Measurements from ENCODE around the gene ITGAE. TPM values are rescaled to one million over a fixed set of nuclear protein-coding genes. Genes with fewer than 3 reads are reported as not detected.

Gene ITGAE
- total and polyA plus RNA-seq, 7 experiments from 2014 or later, result 16.3 to 44.9 (median 23.6) TPM

- H3K27ac Mint-ChIP-seq, result peak overlapping the region in 8 of 9 donors; percentile 5 to 84 (median 36)
- Histone ChIP-seq H3K27me3 (ENCODE audit: control insufficient read depth in 2 of 2, insufficient read depth in 2 of 2, low read length in 2 of 2) (no peaks in the 10 kb centered on the region), H3K36me3 (ENCODE audit: control insufficient read depth in 2 of 3, insufficient read depth in 3 of 3, low read length in 3 of 3) (peaks cover 0 to 3% (median 0%) of the 10 kb centered on the region in 3 experiments), H3K27ac (ENCODE audit: low read depth, low read length) (peak overlapping the region; percentile 83), H3K4me3 (ENCODE audit: low read length) (peak overlapping the region; percentile 77), H3K9me3 (ENCODE audit: control insufficient read depth in 2 of 3, low read length in 3 of 3) (no peaks in the 10 kb centered on the region), H3K4me1 (ENCODE audit: control insufficient read depth in 2 of 2, insufficient read depth in 2 of 2, low read length in 2 of 2) (peaks cover 7 to 24% of the 10 kb centered on the region in 2 donors)
- H3K27me3 Mint-ChIP-seq, result no peaks in the 10 kb centered on the region
- no peak for DNase-seq
- peaks cover 0 to 47% (median 0%) of the 10 kb centered on the region in 5 donors for H3K36me3 Mint-ChIP-seq
- ATAC-seq, result no peak
- peaks cover 0 to 5% (median 0%) of the 10 kb centered on the region in 11 donors for H3K9me3 Mint-ChIP-seq
- POLR2A ChIA-PET, result interaction anchor here (0.9 to 2.6 kb wide), 6 partner anchors 13 to 122 kb away, joined by 3 to 21 read pairs (median 3); partner anchors contain the start of genes NCBP3 and P2RX5
- CTCF ChIA-PET, result interaction anchor here (1.1 kb wide), 1 partner anchor 28 kb away, joined by 4 read pairs; the partner anchor contains the start of gene P2RX5
- H3K4me1 Mint-ChIP-seq, result peaks cover 21 to 52% (median 35%) of the 10 kb centered on the region in 7 donors
- intact Hi-C loops (cut with micrococcal nuclease), result loop anchor here (5.0 to 10.0 kb wide), 2 partner anchors 57 to 640 kb away; partner anchors contain the start of genes EMC6 (in 1 of the 2), TAX1BP3 (in 1 of the 2) and UBE2G1 (in 1 of the 2)
- peak overlapping the region; percentile 68 to 93 (median 86) for H3K4me3 Mint-ChIP-seq
Measured at GRCh38 chr17:3724378-3725077, 76.5 kb downstream of the ITGAE start.

- DNase-seq (peak; percentile 85 to 97 (median 92)), ATAC-seq (peak; percentile 92)
- H3K36me3 ChIP-seq (ENCODE audit: control insufficient read depth in 2 of 3, insufficient read depth in 3 of 3, low read length in 3 of 3), result peaks cover 0 to 3% (median 0%) of the 10 kb centered on the region in 3 experiments
- ChIA-PET POLR2A (interaction anchor here (0.6 to 2.6 kb wide), 11 partner anchors 12 to 123 kb away, joined by 3 to 21 read pairs (median 3); partner anchors contain the start of genes NCBP3 and P2RX5), CTCF (interaction anchor here (1.1 to 1.5 kb wide), 3 partner anchors 15 to 87 kb away, joined by 4 read pairs; partner anchors contain the start of genes CTNS and P2RX5)
- intact Hi-C loops (cut with micrococcal nuclease), result loop anchor here (1.0 to 10.0 kb wide), 11 partner anchors 12 to 1013 kb away; partner anchors contain the start of genes EMC6 (in 2 of the 2), TAX1BP3 (in 2 of the 2), UBE2G1 (in 2 of the 2) and CLUH (in 1 of the 2)
- peaks cover 0 to 45% (median 0%) of the 10 kb centered on the region in 5 donors for H3K36me3 Mint-ChIP-seq
- peak within 1 kb of the TSS; percentile 83 for H3K27ac ChIP-seq (ENCODE audit: low read depth, low read length)
- H3K4me3 ChIP-seq (ENCODE audit: low read length), result peak within 1 kb of the TSS; percentile 77
- H3K9me3 Mint-ChIP-seq, result peaks cover 0 to 5% (median 0%) of the 10 kb centered on the region in 11 donors
- H3K9me3 ChIP-seq (ENCODE audit: control insufficient read depth in 2 of 3, low read length in 3 of 3), result no peaks in the 10 kb centered on the region
- H3K4me3 Mint-ChIP-seq, result peak within 1 kb of the TSS; percentile 84 to 95 (median 92)
- H3K27ac Mint-ChIP-seq, result peak within 1 kb of the TSS; percentile 65 to 94 (median 86)
- H3K27me3 ChIP-seq (ENCODE audit: control insufficient read depth in 2 of 2, insufficient read depth in 2 of 2, low read length in 2 of 2), result no peaks in the 10 kb centered on the region
- H3K4me1 ChIP-seq (ENCODE audit: control insufficient read depth in 2 of 2, insufficient read depth in 2 of 2, low read length in 2 of 2), result peaks cover 7 to 24% of the 10 kb centered on the region in 2 donors
- H3K4me1 Mint-ChIP-seq, result peaks cover 21 to 55% (median 39%) of the 10 kb centered on the region in 7 donors
- no peaks in the 10 kb centered on the region for H3K27me3 Mint-ChIP-seq
Measured at GRCh38 chr17:3723556-3724377, 77.2 kb downstream of the ITGAE start, which contains the start of gene HASPIN. Gene HASPIN, plus strand, starts transcription at chr17:3723903. Its CDS starts 33 bp downstream, at chr17:3723936.

GRCh38 chr17:3723188-3723555 lies 77.8 kb downstream of the ITGAE start:
- no peak for ATAC-seq
- Mint-ChIP-seq H3K9me3 (peaks cover 0 to 5% (median 0%) of the 10 kb centered on the region in 11 donors), H3K27me3 (no peaks in the 10 kb centered on the region), H3K27ac (peak overlapping the region; percentile 65 to 94 (median 86)), H3K4me3 (peak overlapping the region; percentile 84 to 95 (median 92)), H3K36me3 (peaks cover 0 to 49% (median 5%) of the 10 kb centered on the region in 5 donors), H3K4me1 (peaks cover 21 to 59% (median 44%) of the 10 kb centered on the region in 7 donors)
- Histone ChIP-seq H3K4me1 (ENCODE audit: control insufficient read depth in 2 of 2, insufficient read depth in 2 of 2, low read length in 2 of 2) (peaks cover 7 to 24% of the 10 kb centered on the region in 2 donors), H3K27ac (ENCODE audit: low read depth, low read length) (peak overlapping the region; percentile 83), H3K9me3 (ENCODE audit: control insufficient read depth in 2 of 3, low read length in 3 of 3) (no peaks in the 10 kb centered on the region), H3K27me3 (ENCODE audit: control insufficient read depth in 2 of 2, insufficient read depth in 2 of 2, low read length in 2 of 2) (no peaks in the 10 kb centered on the region), H3K36me3 (ENCODE audit: control insufficient read depth in 2 of 3, insufficient read depth in 3 of 3, low read length in 3 of 3) (peaks cover 0 to 9% (median 0%) of the 10 kb centered on the region in 3 experiments), H3K4me3 (ENCODE audit: low read length) (peak overlapping the region; percentile 77)
- ChIA-PET POLR2A (interaction anchor here (0.6 to 2.6 kb wide), 8 partner anchors 12 to 123 kb away, joined by 3 to 21 read pairs (median 4); partner anchors contain the start of genes NCBP3 and P2RX5), CTCF (interaction anchor here (0.6 to 1.5 kb wide), 4 partner anchors 15 to 250 kb away, joined by 3 to 4 read pairs (median 4); partner anchors contain the start of genes CTNS and P2RX5)
- intact Hi-C loops (cut with micrococcal nuclease), result loop anchor here (1.0 to 10.0 kb wide), 11 partner anchors 12 to 1012 kb away; partner anchors contain the start of genes EMC6 (in 2 of the 2), TAX1BP3 (in 2 of the 2), UBE2G1 (in 2 of the 2) and CLUH (in 1 of the 2)
- peak in 1 of 9 donors; percentile 15 for DNase-seq

GRCh38 chr17:3722716-3723115 lies 78.3 kb downstream of the ITGAE start:
- no peaks in the 10 kb centered on the region for H3K27me3 ChIP-seq (ENCODE audit: control insufficient read depth in 2 of 2, insufficient read depth in 2 of 2, low read length in 2 of 2)
- peaks cover 7 to 24% of the 10 kb centered on the region in 2 donors for H3K4me1 ChIP-seq (ENCODE audit: control insufficient read depth in 2 of 2, insufficient read depth in 2 of 2, low read length in 2 of 2)
- ChIA-PET POLR2A (interaction anchor here (0.6 to 2.6 kb wide), 9 partner anchors 10 to 124 kb away, joined by 3 to 21 read pairs (median 4); partner anchors contain the start of genes CTNS, P2RX5 and SHPK), CTCF (interaction anchor here (0.6 to 1.5 kb wide), 3 partner anchors 16 to 250 kb away, joined by 3 to 4 read pairs (median 4); partner anchors contain the start of gene CTNS)
- ATAC-seq (no peak), DNase-seq (no peak)
- intact Hi-C loops (cut with micrococcal nuclease), result loop anchor here (1.0 to 10.0 kb wide), 11 partner anchors 11 to 1012 kb away; partner anchors contain the start of genes EMC6 (in 2 of the 2), TAX1BP3 (in 2 of the 2), UBE2G1 (in 2 of the 2) and CLUH (in 1 of the 2)
- H3K4me3 Mint-ChIP-seq, result peak overlapping the region; percentile 84 to 95 (median 92)
- peaks cover 21 to 63% (median 44%) of the 10 kb centered on the region in 7 donors for H3K4me1 Mint-ChIP-seq
- peaks cover 0 to 50% (median 5%) of the 10 kb centered on the region in 5 donors for H3K36me3 Mint-ChIP-seq
- H3K27ac ChIP-seq (ENCODE audit: low read depth, low read length), result peak overlapping the region; percentile 83
- no peaks in the 10 kb centered on the region for H3K9me3 ChIP-seq (ENCODE audit: control insufficient read depth in 2 of 3, low read length in 3 of 3)
- peak overlapping the region; percentile 65 to 94 (median 86) for H3K27ac Mint-ChIP-seq
- peaks cover 0 to 14% (median 0%) of the 10 kb centered on the region in 3 experiments for H3K36me3 ChIP-seq (ENCODE audit: control insufficient read depth in 2 of 3, insufficient read depth in 3 of 3, low read length in 3 of 3)
- H3K27me3 Mint-ChIP-seq, result no peaks in the 10 kb centered on the region
- peaks cover 0 to 5% (median 0%) of the 10 kb centered on the region in 11 donors for H3K9me3 Mint-ChIP-seq
- peak overlapping the region; percentile 77 for H3K4me3 ChIP-seq (ENCODE audit: low read length)

GRCh38 chr17:3719265-3719664 lies 81.7 kb downstream of the ITGAE start:
- no peak for ATAC-seq
- peak overlapping the region in 2 of 9 donors; percentile 34 to 90 for H3K27ac Mint-ChIP-seq
- ChIA-PET POLR2A (interaction anchor here (0.9 kb wide), 1 partner anchor 22 kb away, joined by 4 read pairs; no protein-coding TSS in a partner anchor), CTCF (no interaction called here)
- H3K27ac ChIP-seq (ENCODE audit: low read depth, low read length), result no peak overlapping the region
- no peak overlapping the region for H3K4me3 ChIP-seq (ENCODE audit: low read length)
- peaks cover 5 to 62% (median 19%) of the 10 kb centered on the region in 5 donors for H3K36me3 Mint-ChIP-seq
- peaks cover 24 to 65% (median 46%) of the 10 kb centered on the region in 7 donors for H3K4me1 Mint-ChIP-seq
- H3K36me3 ChIP-seq (ENCODE audit: control insufficient read depth in 2 of 3, insufficient read depth in 3 of 3, low read length in 3 of 3), result peaks cover 6 to 48% (median 7%) of the 10 kb centered on the region in 3 experiments
- H3K9me3 ChIP-seq (ENCODE audit: control insufficient read depth in 2 of 3, low read length in 3 of 3), result no peaks in the 10 kb centered on the region
- peaks cover 7 to 19% of the 10 kb centered on the region in 2 donors for H3K4me1 ChIP-seq (ENCODE audit: control insufficient read depth in 2 of 2, insufficient read depth in 2 of 2, low read length in 2 of 2)
- intact Hi-C loops (cut with micrococcal nuclease), result no loop called here
- DNase-seq, result no peak
- H3K27me3 ChIP-seq (ENCODE audit: control insufficient read depth in 2 of 2, insufficient read depth in 2 of 2, low read length in 2 of 2), result no peaks in the 10 kb centered on the region
- peaks cover 0 to 2% (median 0%) of the 10 kb centered on the region in 11 donors for H3K9me3 Mint-ChIP-seq
- H3K27me3 Mint-ChIP-seq, result no peaks in the 10 kb centered on the region
- peak overlapping the region in 1 of 10 donors; percentile 56 for H3K4me3 Mint-ChIP-seq

Data from naive thymus-derived CD4-positive, alpha-beta T cell (primary cell).